GM18907 (cell line): Measurements from ENCODE around the gene PDIA6.

Experiments used
- ATAC-seq: cut with Tn5 transposase; IDR thresholded peaks from one replicate; pipeline ENCODE4 v1.9.1; 2021; ENCODE audit warnings: mild to moderate bottlenecking, moderate library complexity; ENCODE audit not compliant: unreplicated experiment

PDIA6 gene, protein sequence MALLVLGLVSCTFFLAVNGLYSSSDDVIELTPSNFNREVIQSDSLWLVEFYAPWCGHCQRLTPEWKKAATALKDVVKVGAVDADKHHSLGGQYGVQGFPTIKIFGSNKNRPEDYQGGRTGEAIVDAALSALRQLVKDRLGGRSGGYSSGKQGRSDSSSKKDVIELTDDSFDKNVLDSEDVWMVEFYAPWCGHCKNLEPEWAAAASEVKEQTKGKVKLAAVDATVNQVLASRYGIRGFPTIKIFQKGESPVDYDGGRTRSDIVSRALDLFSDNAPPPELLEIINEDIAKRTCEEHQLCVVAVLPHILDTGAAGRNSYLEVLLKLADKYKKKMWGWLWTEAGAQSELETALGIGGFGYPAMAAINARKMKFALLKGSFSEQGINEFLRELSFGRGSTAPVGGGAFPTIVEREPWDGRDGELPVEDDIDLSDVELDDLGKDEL

DNA sequence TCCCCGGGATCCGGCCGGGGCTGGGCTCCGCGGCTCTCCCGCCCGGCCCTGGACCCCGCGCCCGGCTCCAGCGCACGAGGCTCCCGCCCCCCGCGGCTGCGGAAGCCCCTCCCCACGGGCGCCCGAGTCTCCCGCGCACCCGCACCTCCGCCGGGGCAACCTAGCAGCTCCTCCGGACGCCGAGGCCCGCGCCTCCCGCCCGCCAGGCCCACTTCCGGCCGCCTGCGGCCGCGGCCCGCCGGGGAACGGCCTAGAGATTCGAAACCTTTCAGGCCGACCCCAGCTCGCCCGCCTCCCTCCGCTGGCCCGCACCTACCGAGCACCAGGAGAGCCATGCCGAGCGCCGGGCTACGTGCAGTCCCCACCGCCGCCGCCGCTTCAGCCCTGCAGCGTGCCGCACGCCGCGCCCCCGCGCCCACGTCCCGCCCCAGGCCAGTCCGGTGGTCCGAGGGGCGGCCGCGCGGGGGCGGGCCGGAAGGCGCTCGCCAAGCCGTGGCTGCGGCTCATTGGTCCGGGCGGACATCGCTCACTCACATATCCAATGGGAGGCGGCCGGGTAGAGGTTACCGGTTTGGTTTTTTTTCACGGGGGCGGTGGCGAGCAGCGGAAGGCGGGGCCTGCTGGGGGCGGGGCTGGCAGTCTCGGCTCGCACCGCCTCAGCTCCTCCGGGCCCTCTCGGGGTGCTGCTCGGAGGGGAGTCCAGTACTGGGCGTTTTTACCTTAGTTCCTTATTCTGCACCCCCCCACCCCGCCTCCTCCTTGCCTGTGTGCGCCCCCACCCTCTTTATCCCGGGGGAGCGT lies at the start of gene PDIA6:
Gene PDIA6 (minus strand): TSS at position 424 of the 801 bp plus-strand sequence. CDS start 89 bp downstream, at position 335.
- ATAC-seq, result peak; percentile 93

DNA sequence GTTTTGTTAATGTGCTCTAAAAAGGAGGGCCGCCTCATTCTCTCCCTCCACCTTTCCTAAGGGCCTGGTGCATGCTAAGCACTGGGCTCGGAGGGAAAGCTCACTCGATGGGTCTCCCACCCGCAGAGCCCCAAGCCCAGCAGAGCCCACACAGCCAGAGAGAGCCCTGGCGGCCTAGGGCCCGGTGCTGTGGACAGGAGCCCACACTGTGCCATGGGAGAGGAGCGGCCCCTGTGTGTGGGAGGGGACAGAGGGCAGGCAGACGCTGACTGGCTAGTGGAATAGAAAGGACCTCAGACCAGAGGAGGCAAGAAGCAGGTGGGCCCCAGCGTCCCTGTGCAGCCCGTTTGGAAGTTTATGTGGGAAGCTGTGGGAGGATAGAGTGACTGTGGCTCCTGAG lies 49.7 kb upstream of the PDIA6 start:
- ATAC-seq, result no peak

DNA sequence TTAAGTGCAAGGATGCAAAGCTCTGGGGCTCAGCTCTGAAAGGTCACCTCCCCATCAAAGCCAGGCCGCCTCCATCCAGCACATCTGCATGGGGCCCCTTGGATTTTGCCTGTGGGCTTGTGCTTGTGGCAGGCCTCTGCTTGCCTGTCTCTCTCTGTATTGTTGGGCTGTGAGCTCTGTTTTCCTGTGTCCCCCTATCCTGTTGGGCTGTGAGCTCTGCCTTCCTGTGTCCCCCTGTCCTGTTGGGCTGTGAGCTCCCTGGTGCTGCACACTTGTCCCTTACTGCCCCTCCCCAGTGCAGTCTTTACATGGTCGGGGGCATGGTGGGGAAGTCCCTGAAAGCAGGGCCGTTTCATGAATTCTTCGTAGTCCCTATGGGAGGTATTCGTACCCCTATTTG lies 49.2 kb upstream of the PDIA6 start:
- ATAC-seq, result no peak

DNA sequence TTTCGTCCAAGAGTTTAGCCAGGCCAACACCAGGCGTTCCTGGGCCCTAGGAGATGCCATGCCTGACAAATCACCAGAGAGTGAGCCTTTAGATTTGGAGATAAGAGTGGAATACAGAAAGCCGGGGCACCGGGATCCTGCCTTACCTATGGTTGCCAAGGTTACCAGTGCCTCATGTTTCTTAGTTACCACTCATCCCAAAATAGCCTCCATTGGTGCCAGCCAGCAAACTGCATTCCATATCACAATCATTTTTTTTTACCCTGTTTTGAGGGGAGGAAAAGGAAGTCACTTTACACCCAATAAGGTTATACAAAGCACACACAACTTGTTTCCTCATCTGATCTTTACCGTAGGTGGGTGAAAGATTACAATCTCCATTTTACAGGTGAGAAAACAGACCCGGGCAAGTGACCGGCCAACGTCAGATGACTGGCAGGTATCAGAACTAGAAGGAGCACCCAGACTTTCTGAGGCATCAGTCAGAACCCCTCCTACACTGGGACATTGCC lies 48.3 kb upstream of the PDIA6 start:
- ATAC-seq, result no peak

DNA sequence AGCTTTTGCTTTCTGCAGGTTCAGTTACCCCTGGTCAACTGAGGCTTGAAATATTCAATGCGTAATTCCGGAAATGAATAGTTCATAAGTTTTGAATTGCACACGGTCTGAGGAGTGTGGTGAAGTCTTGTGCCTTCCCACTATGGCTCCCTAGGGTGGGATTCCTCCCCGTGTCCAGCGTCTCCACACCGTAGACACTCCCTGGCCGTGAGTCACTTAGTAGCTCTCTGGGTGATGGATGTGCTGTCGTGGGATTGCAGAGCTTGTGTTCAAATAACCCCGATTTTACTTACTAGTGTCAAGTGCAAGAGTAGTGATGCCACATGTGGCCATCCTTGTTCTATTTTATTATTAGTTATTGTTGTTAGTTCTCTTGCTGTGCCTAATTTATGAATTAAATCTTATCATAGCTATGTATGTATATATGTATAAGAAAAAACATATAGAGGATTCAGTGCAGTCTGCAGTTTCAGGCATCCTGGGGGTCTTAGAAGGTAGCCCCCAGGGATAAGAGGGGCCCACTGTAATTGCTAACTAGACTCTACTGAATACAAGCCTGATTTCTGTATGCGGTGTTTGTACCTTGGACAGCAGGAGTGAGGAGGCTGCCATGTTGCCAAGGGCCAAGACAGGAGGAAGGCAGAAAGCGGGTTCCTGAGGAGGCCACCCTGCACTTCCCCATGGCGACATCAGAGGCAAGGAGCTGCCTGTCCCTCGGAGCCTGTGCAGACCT lies 47.7 kb upstream of the PDIA6 start:
- no peak for ATAC-seq

DNA sequence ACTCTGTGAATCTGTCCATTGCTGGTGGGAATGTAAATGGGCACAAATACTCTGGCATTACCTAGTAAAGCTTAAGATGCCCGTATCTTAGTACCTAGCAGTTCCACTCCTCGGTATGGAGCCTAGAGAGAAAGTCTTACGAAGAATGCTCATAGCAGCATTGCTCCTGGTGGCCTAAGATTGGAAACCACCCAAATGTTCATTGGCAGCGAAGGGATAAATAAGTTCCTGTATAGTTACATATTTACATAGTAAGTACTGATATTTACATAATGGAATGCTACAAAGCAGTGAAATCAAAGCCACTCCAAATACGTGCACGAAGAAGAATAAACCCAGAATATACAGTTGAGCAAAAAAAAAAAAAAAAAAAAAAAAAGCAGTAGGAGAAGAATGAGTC lies 46.7 kb upstream of the PDIA6 start:
- no peak for ATAC-seq

DNA sequence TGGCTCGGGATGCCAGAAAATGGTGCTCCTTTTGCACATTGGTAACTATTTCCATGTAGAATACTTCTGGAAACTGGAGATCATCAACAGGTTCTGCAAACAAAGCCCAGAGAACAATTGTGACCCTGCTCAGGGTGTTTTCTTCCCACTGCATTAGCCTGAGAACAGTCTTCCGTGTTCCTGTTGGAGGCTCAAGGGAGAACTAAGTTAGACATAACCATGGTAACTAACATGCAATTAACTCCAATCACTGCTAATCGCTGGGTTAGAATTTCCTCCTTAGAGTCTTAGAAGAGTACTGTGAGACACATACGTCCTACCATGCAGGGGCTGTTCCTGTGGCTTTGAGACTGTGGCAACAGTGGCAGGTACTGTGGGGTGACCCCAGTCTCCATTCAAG lies 36.0 kb upstream of the PDIA6 start:
- no peak for ATAC-seq

DNA sequence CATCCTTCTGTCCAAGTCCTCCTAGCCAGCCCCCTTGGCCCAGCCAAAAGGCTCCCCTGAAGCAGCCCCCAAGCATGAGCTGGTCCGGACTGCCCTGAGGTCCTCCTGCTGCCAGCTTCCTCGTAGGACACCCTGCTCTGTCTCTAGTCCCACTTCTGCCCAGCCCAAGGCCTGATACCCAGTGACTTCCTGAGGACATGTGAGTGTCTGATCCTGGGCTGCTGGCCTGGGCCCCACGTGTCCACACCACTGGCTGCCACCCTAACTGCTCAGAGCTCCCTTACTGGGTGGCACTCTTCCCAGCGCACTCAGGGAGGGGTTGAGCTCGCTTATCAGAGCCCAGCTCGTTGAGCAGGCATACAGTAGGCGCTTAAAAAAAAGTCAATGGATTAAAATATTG lies 34.4 kb upstream of the PDIA6 start:
- no peak for ATAC-seq

DNA sequence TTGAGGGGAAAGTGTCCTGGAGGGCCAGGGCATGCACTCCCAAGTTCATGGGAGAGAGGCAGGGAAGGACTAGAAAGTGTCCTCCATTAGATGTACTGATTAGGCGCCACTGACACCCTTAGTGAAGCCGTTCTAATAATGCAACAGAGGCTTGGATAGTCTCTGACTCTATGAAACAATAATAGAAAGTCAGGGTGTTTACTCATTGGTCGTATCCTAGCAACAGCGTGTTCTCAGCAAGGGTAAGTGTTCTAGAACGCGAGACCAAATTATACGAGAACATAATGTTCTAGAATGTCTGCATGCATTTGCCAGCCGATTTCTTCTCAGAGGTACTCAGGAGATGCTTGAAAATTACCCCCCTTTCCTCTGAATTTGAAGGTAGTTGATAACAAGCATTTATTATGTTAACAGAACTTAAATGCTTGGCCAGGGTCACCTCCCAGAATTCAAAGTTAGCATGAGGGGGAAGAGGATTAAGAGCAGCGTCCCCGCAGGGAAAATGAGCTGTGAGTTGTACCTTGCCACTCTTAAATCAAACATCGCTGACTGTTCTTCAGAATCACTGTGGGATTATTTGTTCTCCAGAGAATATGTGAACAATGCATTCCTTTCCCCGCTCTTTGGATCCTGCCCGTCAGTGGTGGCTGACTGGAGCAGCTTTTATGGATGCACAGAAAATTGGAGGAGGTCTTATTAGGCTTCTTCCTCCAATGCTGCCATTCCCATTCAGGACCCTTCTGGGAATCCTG lies 33.7 kb upstream of the PDIA6 start:
- no peak for ATAC-seq

DNA sequence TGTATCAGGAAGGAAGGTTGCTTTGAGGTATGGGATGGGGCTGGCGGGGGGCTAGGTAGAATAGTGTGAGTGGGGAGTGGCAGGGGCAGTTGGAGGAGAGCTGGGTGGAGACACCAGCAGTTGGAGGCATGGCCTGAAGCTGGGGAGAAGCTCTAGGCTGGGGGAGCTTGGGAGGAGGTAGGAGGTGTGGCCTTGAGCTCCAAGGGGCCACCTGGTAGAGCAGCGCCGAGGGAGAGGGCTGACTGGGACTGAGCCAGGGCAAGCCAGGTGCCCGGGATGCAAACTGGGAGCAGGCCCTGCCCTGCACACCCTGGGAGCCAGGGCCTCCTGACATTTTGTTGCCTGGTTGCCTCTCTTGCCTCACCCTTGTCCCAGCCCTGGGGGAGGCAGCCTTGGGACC lies 33.1 kb upstream of the PDIA6 start:
- ATAC-seq, result no peak

DNA sequence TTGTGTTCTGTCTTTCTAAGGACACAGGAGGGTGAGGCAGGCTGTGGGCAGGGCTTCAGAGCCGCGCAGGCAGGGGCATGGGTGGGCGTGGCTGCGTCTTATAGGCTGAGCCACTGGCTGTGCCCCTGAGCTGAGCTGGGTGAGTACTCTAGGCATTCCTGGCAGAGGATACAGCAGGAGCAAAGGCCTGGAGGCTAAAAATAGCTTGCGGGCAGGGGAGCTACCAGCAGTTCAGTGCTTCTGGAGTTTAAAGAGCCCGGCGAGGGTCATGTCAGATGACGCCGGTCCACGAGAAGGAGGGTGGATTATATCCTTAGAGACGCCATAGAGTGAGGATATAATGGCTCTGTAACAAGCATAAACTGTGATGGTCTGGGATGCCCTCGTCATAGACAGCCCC lies 31.5 kb upstream of the PDIA6 start:
- ATAC-seq, result no peak

DNA sequence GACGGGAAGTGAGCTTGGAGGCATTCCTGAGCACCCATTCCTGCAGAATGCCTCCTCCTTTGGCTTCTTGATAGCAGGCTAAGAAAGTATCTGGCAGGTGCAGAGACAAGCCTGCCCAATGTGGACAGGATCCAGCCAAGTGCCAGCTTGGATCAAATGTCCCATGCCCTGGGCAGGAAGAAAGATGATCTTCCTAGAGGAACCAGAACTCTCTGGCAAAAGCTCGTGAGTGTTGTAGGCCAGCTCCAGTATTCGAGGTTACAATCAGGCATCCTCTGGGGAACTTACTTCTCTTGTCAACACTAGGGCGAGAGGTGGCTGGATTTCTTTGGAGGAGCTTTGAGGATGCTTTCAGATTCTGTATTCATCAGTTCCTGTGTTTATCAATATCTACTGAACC lies 29.9 kb upstream of the PDIA6 start:
- ATAC-seq, result no peak

DNA sequence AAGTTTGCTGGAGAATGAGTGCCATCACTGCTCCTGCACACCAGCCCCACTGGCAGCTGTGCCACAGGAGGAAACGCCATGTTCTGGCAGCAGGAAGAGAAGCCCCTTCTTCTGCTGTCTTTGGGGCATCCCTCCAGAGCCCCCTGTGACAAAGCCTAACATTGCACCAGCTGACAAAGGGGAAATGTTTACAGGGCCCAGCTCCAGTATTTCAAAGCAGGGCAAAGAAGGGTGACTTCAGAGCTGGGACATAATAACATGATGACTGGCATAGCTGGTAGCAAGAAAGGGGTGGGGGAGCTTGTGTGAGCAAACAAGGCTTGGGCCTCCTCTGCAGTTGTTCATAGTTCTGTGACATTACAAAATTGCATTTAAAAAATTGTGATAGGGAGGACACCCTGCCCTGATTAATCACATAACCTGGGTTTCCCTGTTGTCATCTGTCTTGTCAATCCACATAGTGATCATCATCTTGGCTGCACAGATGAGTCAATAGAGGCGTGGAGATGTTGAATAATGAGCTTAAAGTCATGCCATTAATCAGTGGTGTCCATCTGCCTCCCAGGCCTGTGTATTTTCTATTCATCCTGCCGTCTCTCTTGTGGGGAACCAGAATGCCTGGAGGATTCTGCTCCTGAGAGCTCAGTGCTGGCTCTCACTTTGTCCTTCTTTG lies 29.1 kb upstream of the PDIA6 start:
- no peak for ATAC-seq

DNA sequence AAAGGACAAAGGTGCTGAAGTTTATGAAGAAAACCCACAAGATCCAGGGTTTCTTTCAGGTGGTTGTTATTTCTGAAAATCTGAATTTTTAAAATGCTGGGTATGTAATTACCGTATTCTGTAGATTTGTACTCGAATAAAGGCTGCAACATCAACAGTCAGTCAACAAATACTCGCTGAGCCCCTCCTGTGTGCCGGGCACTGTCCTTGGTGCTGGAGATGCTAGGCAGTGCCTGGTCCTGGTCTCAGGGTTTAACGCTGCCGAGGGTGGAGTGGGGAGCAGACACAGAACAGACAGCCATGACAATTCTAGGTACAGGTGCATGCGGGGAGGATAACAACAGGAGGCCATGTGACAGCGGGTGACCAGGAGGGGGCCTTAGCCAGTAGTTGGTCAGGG lies 27.2 kb upstream of the PDIA6 start:
- ATAC-seq, result no peak

DNA sequence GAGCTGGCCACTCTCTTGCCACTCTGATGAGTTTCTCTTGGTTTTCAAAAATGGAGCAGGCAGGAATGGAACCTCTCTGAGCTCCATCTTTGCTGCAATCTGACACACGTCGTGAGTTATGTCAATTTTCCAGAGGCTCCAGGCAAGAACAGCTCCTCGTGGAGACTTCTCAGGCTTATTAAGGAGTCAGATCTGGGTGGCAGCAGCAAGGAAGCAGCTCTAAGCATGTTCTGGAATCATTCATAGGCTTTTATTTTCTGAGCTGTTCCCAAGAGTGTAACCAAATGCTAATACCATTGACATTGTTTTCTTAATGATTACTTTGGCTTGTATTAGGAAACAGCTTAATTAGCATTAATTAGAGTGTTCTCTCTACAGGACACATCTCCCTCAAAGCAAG lies 26.1 kb upstream of the PDIA6 start:
- no peak for ATAC-seq

DNA sequence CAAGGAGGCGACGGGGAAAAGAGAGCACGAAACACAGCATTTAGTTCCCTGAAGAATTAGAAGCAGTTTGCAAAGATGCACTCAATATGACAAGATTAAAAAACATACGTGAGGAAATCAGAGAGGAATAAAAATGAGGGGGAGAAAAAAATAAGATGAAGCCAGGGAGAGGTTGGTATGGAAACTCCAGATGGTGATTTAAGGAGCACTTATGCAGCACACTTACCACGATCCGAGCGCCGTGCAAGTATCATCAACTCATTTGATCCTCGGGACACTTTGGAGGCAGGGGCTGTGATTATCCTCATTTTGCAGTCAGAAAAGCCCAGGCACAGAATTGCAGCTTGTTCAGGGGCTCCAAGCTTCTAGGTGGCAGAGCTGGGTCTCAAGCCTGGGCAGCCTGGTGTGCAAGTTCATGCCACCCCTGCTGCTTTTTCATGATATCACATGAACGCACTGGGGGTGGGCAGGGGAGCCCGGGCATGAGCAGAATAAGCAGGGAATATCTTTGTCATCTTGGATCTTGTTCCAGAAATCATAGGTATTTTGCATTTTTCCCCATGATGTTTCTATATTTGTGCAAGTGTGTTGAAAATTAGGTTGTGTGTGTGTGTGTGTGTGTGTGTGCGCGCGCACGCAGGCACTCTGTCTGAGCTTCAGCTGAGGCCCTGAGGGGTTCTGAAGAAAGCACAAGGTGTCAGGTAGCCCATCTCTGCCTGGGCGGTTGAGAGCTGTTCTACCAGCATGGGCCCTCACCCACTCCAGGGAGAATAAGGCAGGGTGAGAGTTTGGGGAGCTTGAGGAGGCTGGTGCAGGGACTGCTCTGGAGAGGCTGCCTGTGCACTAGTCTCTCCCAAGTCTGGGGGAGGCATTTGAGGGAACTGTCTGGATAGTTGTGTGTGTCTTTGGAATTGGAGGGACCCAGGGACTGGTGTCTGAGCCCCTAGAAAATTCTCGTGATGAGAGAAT lies 25.0 kb upstream of the PDIA6 start:
- ATAC-seq, result no peak

DNA sequence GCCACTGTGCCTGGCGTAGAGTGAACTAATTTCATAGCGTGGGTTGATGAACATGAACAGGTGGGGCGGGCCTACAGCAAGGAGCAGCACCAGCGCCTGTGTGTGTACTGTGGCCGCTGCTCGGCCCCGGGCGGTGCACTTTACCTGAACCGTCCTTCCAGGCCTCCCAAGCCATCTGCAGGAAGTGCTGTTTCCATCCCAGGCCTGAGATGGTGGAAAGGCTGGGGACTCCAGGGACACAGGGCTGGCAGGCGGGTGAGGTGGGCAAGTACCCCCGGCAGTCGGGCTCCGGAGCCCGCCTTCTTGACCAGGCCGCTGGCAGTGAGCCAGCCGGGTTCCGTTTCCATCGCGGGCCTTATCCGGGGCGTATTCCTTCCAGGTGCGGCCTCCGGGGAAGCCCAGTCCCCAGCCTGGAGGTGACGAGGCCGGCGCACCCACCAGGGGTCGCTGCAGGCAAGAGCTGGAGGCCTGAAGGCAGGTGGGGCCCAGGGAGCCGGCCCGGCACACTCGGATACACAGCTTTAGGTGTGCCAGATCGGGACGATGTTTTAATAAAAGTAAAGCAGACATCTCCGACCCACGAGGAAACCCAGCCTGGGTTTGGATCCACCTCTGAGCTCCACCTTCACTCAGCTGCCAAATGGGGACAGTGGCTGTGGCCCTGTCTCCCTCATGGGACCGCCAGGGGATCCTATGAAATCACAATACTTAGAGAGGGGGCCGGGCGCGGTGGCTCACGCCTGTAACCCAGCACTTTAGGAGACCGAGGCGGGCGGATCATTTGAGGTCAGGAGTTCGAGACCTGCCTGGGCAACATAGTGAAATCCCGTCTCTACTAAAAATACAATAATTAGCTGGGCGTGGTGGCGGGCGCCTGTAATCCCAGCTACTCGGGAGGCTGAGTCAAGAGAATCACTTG lies 22.7 kb upstream of the PDIA6 start:
- peak; percentile 61 for ATAC-seq
